ENCODE measurements around the gene TNIK. TPM values are rescaled to one million over a fixed set of nuclear protein-coding genes. Genes with fewer than 3 reads are reported as not detected.

Gene TNIK
- total RNA-seq, 4 donors from 2014 or later = 32.9 to 41.7 (median 38.0) TPM

DNA sequence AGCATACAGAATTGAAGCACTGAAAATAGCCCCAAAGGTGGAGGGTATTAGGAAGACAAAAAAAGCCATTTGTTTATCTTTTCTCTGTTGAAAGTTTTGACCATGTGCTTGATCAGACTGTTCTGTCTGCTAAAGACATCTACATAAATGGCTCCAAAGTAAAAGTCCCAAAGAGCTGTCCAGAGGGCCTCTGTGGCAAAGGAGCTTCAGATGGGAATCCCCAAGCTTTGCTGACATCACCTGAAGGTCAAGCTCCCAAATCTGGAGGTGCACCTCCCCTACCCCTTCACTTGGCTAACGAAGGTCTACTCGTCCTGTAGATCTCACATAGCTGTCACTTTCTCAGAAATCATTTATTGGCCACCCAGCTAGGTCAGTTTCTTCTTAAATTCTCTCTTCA lies 239.1 kb downstream of the TNIK start:
- no peak for ATAC-seq
- Histone ChIP-seq H3K4me3 (no peak overlapping the region), H3K36me3 (no peaks in the 10 kb centered on the region), H3K27me3 (no peaks in the 10 kb centered on the region), H3K9me3 (no peaks in the 10 kb centered on the region), H3K27ac (no peak overlapping the region), H3K4me1 (peaks cover 0 to 14% (median 0%) of the 10 kb centered on the region in 3 donors)
- TF ChIP-seq EP300 (IDR thresholded peaks at IDR 0.05) = no peak
- TF ChIP-seq, protein P1, sequence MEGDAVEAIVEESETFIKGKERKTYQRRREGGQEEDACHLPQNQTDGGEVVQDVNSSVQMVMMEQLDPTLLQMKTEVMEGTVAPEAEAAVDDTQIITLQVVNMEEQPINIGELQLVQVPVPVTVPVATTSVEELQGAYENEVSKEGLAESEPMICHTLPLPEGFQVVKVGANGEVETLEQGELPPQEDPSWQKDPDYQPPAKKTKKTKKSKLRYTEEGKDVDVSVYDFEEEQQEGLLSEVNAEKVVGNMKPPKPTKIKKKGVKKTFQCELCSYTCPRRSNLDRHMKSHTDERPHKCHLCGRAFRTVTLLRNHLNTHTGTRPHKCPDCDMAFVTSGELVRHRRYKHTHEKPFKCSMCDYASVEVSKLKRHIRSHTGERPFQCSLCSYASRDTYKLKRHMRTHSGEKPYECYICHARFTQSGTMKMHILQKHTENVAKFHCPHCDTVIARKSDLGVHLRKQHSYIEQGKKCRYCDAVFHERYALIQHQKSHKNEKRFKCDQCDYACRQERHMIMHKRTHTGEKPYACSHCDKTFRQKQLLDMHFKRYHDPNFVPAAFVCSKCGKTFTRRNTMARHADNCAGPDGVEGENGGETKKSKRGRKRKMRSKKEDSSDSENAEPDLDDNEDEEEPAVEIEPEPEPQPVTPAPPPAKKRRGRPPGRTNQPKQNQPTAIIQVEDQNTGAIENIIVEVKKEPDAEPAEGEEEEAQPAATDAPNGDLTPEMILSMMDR (IDR thresholded peaks at IDR 0.05) = no peak
- no peak for TF ChIP-seq POLR2AphosphoS5 (IDR thresholded peaks at IDR 0.05)
- no peak for TF ChIP-seq POLR2A (IDR thresholded peaks at IDR 0.05)
- 67 to 70% methylated on average over 2 of the region's 2 CpGs for WGBS, 2 donors (ENCODE audit: low coverage in 1 of 2)

DNA sequence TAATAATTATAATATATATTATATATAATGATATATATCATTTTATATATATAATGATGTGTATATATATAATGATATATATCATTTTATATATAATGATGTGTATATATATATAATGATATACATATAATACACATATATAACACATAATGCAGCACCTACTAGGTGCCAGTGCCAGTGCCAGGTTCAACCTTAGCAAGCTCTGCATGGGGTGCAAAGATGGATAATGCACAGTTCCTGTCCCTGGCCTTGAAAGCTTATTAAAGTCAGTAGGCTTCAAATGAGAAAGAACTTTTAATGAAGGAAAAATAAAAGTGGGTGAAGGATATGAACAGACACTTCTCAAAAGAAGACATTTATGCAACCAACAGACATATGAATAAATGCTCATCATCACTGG lies 240.9 kb downstream of the TNIK start:
- no peak for ATAC-seq

DNA sequence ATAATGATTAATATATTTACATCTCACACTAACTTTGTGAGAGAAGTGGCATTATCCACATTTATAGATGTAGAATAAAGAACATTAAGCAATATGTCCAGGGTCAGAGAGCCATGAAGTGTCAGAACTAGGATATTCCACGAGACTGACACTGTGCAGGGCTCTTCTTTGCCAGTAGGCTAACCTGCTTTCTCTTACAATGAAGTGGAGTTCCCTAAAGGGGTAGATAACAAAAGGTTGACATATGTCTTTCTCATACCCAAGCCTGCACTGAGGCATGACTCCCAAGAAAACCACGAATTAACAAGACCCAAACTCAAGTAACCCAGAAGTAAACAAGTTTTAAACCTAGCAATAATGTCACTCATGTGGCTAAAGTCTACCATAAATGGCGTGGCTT lies 242.1 kb downstream of the TNIK start:
- WGBS, 2 donors (ENCODE audit: low coverage in 1 of 2) = 83 to 90% methylated on average over 3 of the region's 3 CpGs
- Histone ChIP-seq H3K36me3 (no peaks in the 10 kb centered on the region), H3K9me3 (no peaks in the 10 kb centered on the region), H3K4me1 (peaks cover 0 to 12% (median 0%) of the 10 kb centered on the region in 3 donors), H3K27me3 (no peaks in the 10 kb centered on the region), H3K27ac (no peak overlapping the region), H3K4me3 (no peak overlapping the region)
- ATAC-seq = no peak
- TF ChIP-seq, protein P1 (IDR thresholded peaks at IDR 0.05) = no peak
- no peak for TF ChIP-seq POLR2AphosphoS5 (IDR thresholded peaks at IDR 0.05)
- no peak for TF ChIP-seq EP300 (IDR thresholded peaks at IDR 0.05)
- TF ChIP-seq POLR2A (IDR thresholded peaks at IDR 0.05) = no peak

More for the DNA sequence above, 240.9 kb downstream of the TNIK start:
- no peaks in the 10 kb centered on the region for H3K36me3 ChIP-seq
- TF ChIP-seq, protein P1 (IDR thresholded peaks at IDR 0.05) = no peak
- TF ChIP-seq POLR2A (IDR thresholded peaks at IDR 0.05) = no peak
- TF ChIP-seq EP300 (IDR thresholded peaks at IDR 0.05) = no peak
- no peak for TF ChIP-seq POLR2AphosphoS5 (IDR thresholded peaks at IDR 0.05)
- no peak overlapping the region for H3K27ac ChIP-seq
- no peaks in the 10 kb centered on the region for H3K9me3 ChIP-seq
- H3K4me1 ChIP-seq = peaks cover 0 to 14% (median 0%) of the 10 kb centered on the region in 3 donors
- H3K27me3 ChIP-seq = no peaks in the 10 kb centered on the region
- no peak overlapping the region for H3K4me3 ChIP-seq

DNA sequence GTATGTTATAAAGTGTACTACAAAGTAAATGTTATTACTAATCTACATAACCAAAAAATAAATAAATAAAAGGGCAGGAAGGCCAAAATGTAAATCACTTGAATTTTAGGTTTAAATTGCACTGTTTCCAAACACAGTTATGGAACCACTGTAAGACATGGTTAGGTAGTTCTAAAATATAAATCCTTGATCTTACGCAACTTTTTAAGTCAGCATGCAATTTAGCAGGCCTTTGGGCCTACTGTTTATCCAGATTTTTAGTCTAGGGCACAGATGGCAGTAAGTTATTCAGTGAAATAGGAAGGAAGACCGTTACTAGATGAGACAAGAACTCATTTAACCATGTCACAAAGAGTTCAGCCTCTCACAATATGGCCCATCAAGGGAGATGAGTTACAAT lies 246.3 kb downstream of the TNIK start:
- H3K36me3 ChIP-seq = peaks cover 0 to 5% of the 10 kb centered on the region in 2 donors
- no peaks in the 10 kb centered on the region for H3K9me3 ChIP-seq
- no peak overlapping the region for H3K27ac ChIP-seq
- no peak for ATAC-seq
- TF ChIP-seq POLR2AphosphoS5 (IDR thresholded peaks at IDR 0.05) = no peak
- no peaks in the 10 kb centered on the region for H3K4me1 ChIP-seq
- H3K4me3 ChIP-seq = no peak overlapping the region
- 90% methylated on average over 2 of the region's 2 CpGs; no CpG with 5 or more reads in 1 of the 2 donors for WGBS, 2 donors (ENCODE audit: low coverage in 1 of 2)
- H3K27me3 ChIP-seq = no peaks in the 10 kb centered on the region

DNA sequence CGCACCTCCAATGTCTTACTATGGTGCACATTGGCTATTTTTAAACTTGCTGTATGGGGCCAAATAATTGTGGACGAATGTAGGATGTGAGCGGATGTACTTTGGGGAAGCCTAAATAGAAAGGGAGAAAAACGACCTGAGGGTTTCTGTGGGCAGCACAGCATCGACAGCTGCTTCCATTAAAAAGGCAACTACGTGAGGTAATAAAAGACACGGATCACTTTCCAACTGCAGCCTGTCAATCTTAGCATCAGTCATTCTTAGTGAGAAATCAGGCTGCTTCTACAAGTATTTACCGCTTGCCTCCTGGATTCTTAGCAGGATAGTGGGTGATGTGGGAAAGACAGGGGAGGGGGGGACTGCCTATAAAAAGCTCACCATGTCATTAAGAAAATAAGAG lies 247.0 kb downstream of the TNIK start:
- H3K27me3 ChIP-seq = no peaks in the 10 kb centered on the region
- H3K4me1 ChIP-seq = no peaks in the 10 kb centered on the region
- ATAC-seq = no peak
- no peak overlapping the region for H3K4me3 ChIP-seq
- TF ChIP-seq, protein P1 (IDR thresholded peaks at IDR 0.05) = no peak
- TF ChIP-seq POLR2AphosphoS5 (IDR thresholded peaks at IDR 0.05) = no peak
- no peaks in the 10 kb centered on the region for H3K9me3 ChIP-seq
- 79 to 94% methylated on average over 4 to 8 of the region's 8 CpGs for WGBS, 2 donors (ENCODE audit: low coverage in 1 of 2)
- H3K36me3 ChIP-seq = peaks cover 0 to 5% of the 10 kb centered on the region in 2 donors
- no peak overlapping the region for H3K27ac ChIP-seq

Data from gastroesophageal sphincter (tissue), 4 donors.